HEK293 (cell line): Measurements from ENCODE around the gene COL9A3.

Experiments used
- ZNF394 ChIP-seq: fragments of 450-650 bp; formaldehyde crosslinking; IDR thresholded peaks from 2 replicates; pipeline ENCODE4 v1.5.1; 2016; ENCODE audit warnings: missing biosample characterization, missing genetic modification characterization, mild to moderate bottlenecking, moderate library complexity, borderline replicate concordance
- TF ChIP-seq, protein P1 (sequence below): fragments of 450-650 bp; formaldehyde crosslinking; IDR thresholded peaks from 2 replicates; pipeline ENCODE4 v1.5.1; 2016; ENCODE audit warnings: missing biosample characterization, missing genetic modification characterization

DNA sequence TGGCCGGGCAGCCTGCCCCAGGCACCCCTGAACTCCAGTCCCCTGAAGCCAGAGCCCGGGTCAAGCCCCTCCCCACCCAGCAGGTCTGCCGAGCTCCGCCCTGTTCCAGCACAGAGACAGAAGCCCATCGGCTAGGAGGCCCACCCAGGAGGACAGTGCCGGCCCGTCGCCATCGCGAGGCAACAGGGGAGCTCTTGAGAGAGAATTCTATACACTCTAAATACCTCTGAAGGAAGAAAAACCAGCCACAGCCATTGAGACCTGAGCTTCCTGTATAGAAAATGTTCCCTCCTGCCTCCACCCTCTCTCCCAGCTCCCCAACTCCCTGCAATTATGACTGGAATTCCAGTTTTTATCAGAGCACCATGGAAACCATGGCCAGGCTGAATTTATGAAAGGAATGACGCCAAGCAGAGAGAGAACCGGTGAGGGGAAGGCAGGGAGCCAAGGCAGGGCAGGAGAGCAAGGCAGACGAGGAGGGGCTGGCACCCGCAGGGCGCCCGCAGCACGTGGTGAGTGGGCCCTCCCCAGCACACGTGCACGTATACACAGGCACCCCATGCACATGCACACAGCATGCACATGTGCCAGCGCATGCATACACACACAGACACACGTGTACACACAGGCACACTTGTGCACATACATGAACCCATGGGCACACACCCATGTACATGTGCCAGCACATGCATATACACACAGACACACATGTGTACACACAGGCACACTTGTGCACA, 48.1 kb upstream of the COL9A3 start:
- no peak for TF ChIP-seq ZNF394 (tag by site-specific recombination)
- TF ChIP-seq, protein P1, sequence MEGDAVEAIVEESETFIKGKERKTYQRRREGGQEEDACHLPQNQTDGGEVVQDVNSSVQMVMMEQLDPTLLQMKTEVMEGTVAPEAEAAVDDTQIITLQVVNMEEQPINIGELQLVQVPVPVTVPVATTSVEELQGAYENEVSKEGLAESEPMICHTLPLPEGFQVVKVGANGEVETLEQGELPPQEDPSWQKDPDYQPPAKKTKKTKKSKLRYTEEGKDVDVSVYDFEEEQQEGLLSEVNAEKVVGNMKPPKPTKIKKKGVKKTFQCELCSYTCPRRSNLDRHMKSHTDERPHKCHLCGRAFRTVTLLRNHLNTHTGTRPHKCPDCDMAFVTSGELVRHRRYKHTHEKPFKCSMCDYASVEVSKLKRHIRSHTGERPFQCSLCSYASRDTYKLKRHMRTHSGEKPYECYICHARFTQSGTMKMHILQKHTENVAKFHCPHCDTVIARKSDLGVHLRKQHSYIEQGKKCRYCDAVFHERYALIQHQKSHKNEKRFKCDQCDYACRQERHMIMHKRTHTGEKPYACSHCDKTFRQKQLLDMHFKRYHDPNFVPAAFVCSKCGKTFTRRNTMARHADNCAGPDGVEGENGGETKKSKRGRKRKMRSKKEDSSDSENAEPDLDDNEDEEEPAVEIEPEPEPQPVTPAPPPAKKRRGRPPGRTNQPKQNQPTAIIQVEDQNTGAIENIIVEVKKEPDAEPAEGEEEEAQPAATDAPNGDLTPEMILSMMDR = no peak
